Omental fat pad (tissue), 4 donors: ENCODE results near the gene MAPK14. TPM values are rescaled to one million over a fixed set of nuclear protein-coding genes. Genes with fewer than 3 reads are reported as not detected.
"Not testable (repeated sequence)": the region's sequence is repeated elsewhere in the genome, so short reads cannot be mapped to it uniquely, and the experiment has no call there.

Source experiments
- ATAC-seq: fragments of 150-250 bp; one replicate; pipeline ENCODE4 v1.9.1; 2016; ENCODE audit warnings: mild to moderate bottlenecking, moderate library complexity; ENCODE audit not compliant: low FRiP score
- DNase-seq: peaks from one replicate; pipeline ENCODE4 v3.0.0-alpha.2; 2019; ENCODE audit warnings: low spot score
- CTCF ChIP-seq, 3 donors: fragments of 450-650 bp; IDR thresholded peaks; one replicate each; pipeline ENCODE4 v1.5.1; 2016 to 2017; ENCODE audit warnings: antibody characterized with exemption in 3 of 3, mild to moderate bottlenecking in 3 of 3, moderate library complexity in 2 of 3
- total RNA-seq, 4 donors: library from RNA; depleted of rRNA; stranded (reverse); fragments of >200 nt; gene quantifications; one replicate each; pipeline ENCODE4 v1.1.0, GENCODE V29; 2016

Gene MAPK14
- total RNA-seq, 4 donors from 2014 or later = 91.9 to 133 (median 117) TPM

- ATAC-seq (no peak), DNase-seq (no peak)
- TF ChIP-seq CTCF (IDR thresholded peaks at IDR 0.05) = no peak
Measured at GRCh38 chr6:36121787-36122494, 94.3 kb downstream of the MAPK14 start.

GRCh38 chr6:36122495-36123269, 95.1 kb downstream of the MAPK14 start:
- DNase-seq (no peak), ATAC-seq (no peak)
- TF ChIP-seq CTCF (IDR thresholded peaks at IDR 0.05) = no peak

- ATAC-seq (peak; percentile 65), DNase-seq (peak; percentile 80)
- TF ChIP-seq CTCF (IDR thresholded peaks at IDR 0.05) = peak in 2 of 3 donors; percentile 17 to 26
Measured at GRCh38 chr6:36123270-36124139, 95.9 kb downstream of the MAPK14 start.

- DNase-seq, ATAC-seq: not testable (repeated sequence)
Measured at GRCh38 chr6:36124346-36124745, 96.7 kb downstream of the MAPK14 start.

GRCh38 chr6:36124881-36125280, 97.3 kb downstream of the MAPK14 start:
- DNase-seq (no peak), ATAC-seq (no peak)
- no peak for TF ChIP-seq CTCF (IDR thresholded peaks at IDR 0.05)

GRCh38 chr6:36125575-36125974, 98.0 kb downstream of the MAPK14 start:
- ATAC-seq (no peak), DNase-seq (no peak)
- TF ChIP-seq CTCF (IDR thresholded peaks at IDR 0.05) = no peak

GRCh38 chr6:36126121-36126520, 98.5 kb downstream of the MAPK14 start:
- ATAC-seq (no peak), DNase-seq (no peak)
- TF ChIP-seq CTCF (IDR thresholded peaks at IDR 0.05) = no peak
